H9 (cell line): ENCODE results near the gene TGDS. TPM values are rescaled to one million over a fixed set of nuclear protein-coding genes. Genes with fewer than 3 reads are reported as not detected.

Experiments
- DNase-seq: peaks from one replicate; pipeline ENCODE4 v3.0.0-alpha.2; 2017
- H2AFZ ChIP-seq: one replicate; pipeline ENCODE4 v1.6.1; 2013; ENCODE audit warnings: mild to moderate bottlenecking, low read length, control low read depth, moderate library complexity
- H2AK5ac ChIP-seq: 2 replicates; pipeline ENCODE4 v1.6.1; 2013; ENCODE audit warnings: low read length, control low read depth, mixed read lengths; ENCODE audit not compliant: insufficient read length
- H2BK120ac ChIP-seq: one replicate; pipeline ENCODE4 v1.6.1; 2013; ENCODE audit warnings: low read depth, mild to moderate bottlenecking, low read length, control low read depth, inconsistent platforms; ENCODE audit not compliant: poor library complexity, severe bottlenecking
- H2BK12ac ChIP-seq: 2 replicates; pipeline ENCODE4 v1.6.1; 2013; ENCODE audit warnings: low read length, control low read depth, mixed read lengths, low read depth; ENCODE audit not compliant: insufficient read length
- H2BK15ac ChIP-seq: 2 replicates; pipeline ENCODE4 v1.6.1; 2013; ENCODE audit warnings: low read depth, low read length, control low read depth
- H2BK20ac ChIP-seq: one replicate; pipeline ENCODE4 v1.6.1; 2013; ENCODE audit warnings: low read depth, mild to moderate bottlenecking, low read length, control low read depth, inconsistent platforms; ENCODE audit not compliant: poor library complexity, severe bottlenecking
- H2BK5ac ChIP-seq: 2 replicates; pipeline ENCODE4 v1.6.1; 2013; ENCODE audit warnings: low read length, control low read depth, mixed read lengths; ENCODE audit not compliant: insufficient read length
- H3K14ac ChIP-seq: 2 replicates; pipeline ENCODE4 v1.6.1; 2013; ENCODE audit warnings: low read length, control low read depth; ENCODE audit not compliant: insufficient read depth
- H3K18ac ChIP-seq: 2 replicates; pipeline ENCODE4 v1.6.1; 2013; ENCODE audit warnings: low read depth, mild to moderate bottlenecking, mixed read lengths, low read length, control low read depth; ENCODE audit not compliant: insufficient read length
- H3K23ac ChIP-seq: 2 replicates; pipeline ENCODE4 v1.6.1; 2013; ENCODE audit warnings: low read length, control low read depth, mixed read lengths, low read depth; ENCODE audit not compliant: insufficient read length
- H3K23me2 ChIP-seq: 2 replicates; pipeline ENCODE4 v1.6.1; 2013; ENCODE audit warnings: low read depth, mild to moderate bottlenecking, mixed read lengths, low read length, control low read depth; ENCODE audit not compliant: insufficient read length, poor library complexity, severe bottlenecking
- H3K27ac ChIP-seq: 2 replicates; pipeline ENCODE4 v1.5.1; 2013; ENCODE audit warnings: low read length, control low read depth, mixed read lengths, low read depth; ENCODE audit not compliant: insufficient read length
- H3K27me3 ChIP-seq: 2 replicates; pipeline ENCODE4 v1.6.1; 2013; ENCODE audit warnings: low read length, control low read depth, inconsistent platforms; ENCODE audit not compliant: insufficient read depth
- H3K4ac ChIP-seq: 2 replicates; pipeline ENCODE4 v1.6.1; 2013; ENCODE audit warnings: low read depth, mild to moderate bottlenecking, control low read depth, inconsistent platforms, low read length, moderate library complexity
- H3K4me1 ChIP-seq: 2 replicates; pipeline ENCODE4 v1.6.1; 2013; ENCODE audit warnings: low read length, control low read depth, inconsistent platforms; ENCODE audit not compliant: insufficient read depth
- H3K4me2 ChIP-seq: 2 replicates; pipeline ENCODE4 v1.6.1; 2013; ENCODE audit warnings: low read length, control low read depth, mixed read lengths; ENCODE audit not compliant: insufficient read length, insufficient read depth
- H3K56ac ChIP-seq: 2 replicates; pipeline ENCODE4 v1.6.1; 2013; ENCODE audit warnings: low read depth, mild to moderate bottlenecking, mixed read lengths, low read length, control low read depth; ENCODE audit not compliant: insufficient read length
- H3K79me1 ChIP-seq: 2 replicates; pipeline ENCODE4 v1.6.1; 2013; ENCODE audit warnings: low read depth, mild to moderate bottlenecking, moderate library complexity, low read length, control low read depth, inconsistent platforms; ENCODE audit not compliant: insufficient read depth, poor library complexity, severe bottlenecking
- H3K79me2 ChIP-seq: 2 replicates; pipeline ENCODE4 v1.6.1; 2013; ENCODE audit warnings: low read length, control low read depth, inconsistent platforms; ENCODE audit not compliant: insufficient read depth
- H3K9ac ChIP-seq: 2 replicates; pipeline ENCODE4 v1.6.1; 2013; ENCODE audit warnings: low read length, control low read depth, mixed read lengths; ENCODE audit not compliant: insufficient read length; ENCODE audit errors: extremely low read depth
- H3K9me3 ChIP-seq: one replicate; pipeline ENCODE4 v1.6.1; 2013; ENCODE audit warnings: low read depth, low read length, inconsistent platforms; ENCODE audit not compliant: control insufficient read depth
- H3T11ph ChIP-seq: one replicate; pipeline ENCODE4 v1.6.1; 2013; ENCODE audit warnings: mild to moderate bottlenecking, low read length, control low read depth, inconsistent platforms
- H4K20me1 ChIP-seq: one replicate; pipeline ENCODE4 v1.6.1; 2013; ENCODE audit not compliant: control insufficient read depth, insufficient read length, insufficient read depth
- H4K5ac ChIP-seq: 2 replicates; pipeline ENCODE4 v1.6.1; 2013; ENCODE audit warnings: low read depth, mild to moderate bottlenecking, mixed read lengths, low read length, control low read depth; ENCODE audit not compliant: insufficient read length
- H4K8ac ChIP-seq: replicated peaks from 2 replicates; pipeline ENCODE4 v1.6.1; 2013; ENCODE audit warnings: low read length, control low read depth, mixed read lengths, low read depth; ENCODE audit not compliant: insufficient read length
- H4K91ac ChIP-seq: 2 replicates; pipeline ENCODE4 v1.6.1; 2013; ENCODE audit warnings: low read depth, mild to moderate bottlenecking, moderate library complexity, mixed read lengths, low read length, control low read depth; ENCODE audit not compliant: insufficient read length
- H3K27ac Mint-ChIP-seq, 3 experiments: 2 replicates in 2 of 3; 3 replicates in 1 of 3; pipeline ENCODE4 v1.8.0; 2020 to 2021; ENCODE audit warnings: mixed read lengths in 3 of 3, mild to moderate bottlenecking in 1 of 3, moderate library complexity in 1 of 3
- H3K27me3 Mint-ChIP-seq: 2 replicates; pipeline ENCODE4 v1.8.0; 2021; ENCODE audit warnings: low read depth, mild to moderate bottlenecking, moderate library complexity, mixed read lengths
- H3K36me3 Mint-ChIP-seq, 3 experiments: 2 replicates in 2 of 3; 3 replicates in 1 of 3; pipeline ENCODE4 v1.8.0; 2020 to 2021; ENCODE audit warnings: low read depth in 3 of 3, mixed read lengths in 3 of 3; ENCODE audit not compliant: insufficient read depth in 1 of 3
- H3K4me1 Mint-ChIP-seq, 2 experiments: 2 replicates each; pipeline ENCODE4 v1.8.0; 2020; ENCODE audit warnings: mixed read lengths in 2 of 2
- H3K4me3 Mint-ChIP-seq, 2 experiments: 2 replicates in 1 of 2; 3 replicates in 1 of 2; pipeline ENCODE4 v1.8.0; 2020 to 2021; ENCODE audit warnings: mild to moderate bottlenecking in 2 of 2, mixed read lengths in 2 of 2, moderate library complexity in 1 of 2
- H3K9me3 Mint-ChIP-seq, 2 experiments: 2 replicates in 1 of 2; 3 replicates in 1 of 2; pipeline ENCODE4 v1.8.0; 2020; ENCODE audit warnings: mild to moderate bottlenecking in 2 of 2, mixed read lengths in 2 of 2, moderate library complexity in 1 of 2
- CTCF ChIP-seq: fragments of 200-600 bp; sonication (generic); conservative IDR thresholded peaks from 3 replicates; pipeline ENCODE4 v1.8.0; 2021; ENCODE audit warnings: antibody characterized with exemption, mild to moderate bottlenecking
- WGBS: extraction: QIAGEN DNeasy Blood & Tissue Kit; methylation state at CpG from one replicate; pipeline ENCODE4 v1.1.7; 2013; ENCODE audit warnings: missing lambda C conversion rate, low lambda C conversion rate, mixed read lengths; ENCODE audit not compliant: insufficient read length; ENCODE audit errors: extremely low coverage; 5-methylcytosine and 5-hydroxymethylcytosine counted together
- total RNA-seq: library from RNA; stranded (reverse); gene quantifications from 2 replicates; pipeline ENCODE4 v1.2.1, GENCODE V29; 2021

Gene TGDS
- total RNA-seq, 1 experiment from 2014 or later = 13.9 TPM

GRCh38 chr13:94558716-94559115 is 37.2 kb downstream of the TGDS start:
- Histone ChIP-seq H3K23ac (no peak overlapping the region), H2BK12ac (no peak overlapping the region), H4K5ac (no peak overlapping the region), H3K14ac (no peak overlapping the region), H2BK120ac (no peak overlapping the region), H4K8ac (no peak overlapping the region), H2AK5ac (no peak overlapping the region), H3K9ac (no peak overlapping the region), H3K79me2 (no peaks in the 10 kb centered on the region), H3K56ac (no peak overlapping the region), H2AFZ (no peak overlapping the region), H3K79me1 (no peaks in the 10 kb centered on the region), H3K4me1 (no peaks in the 10 kb centered on the region), H2BK20ac (no peak overlapping the region), H3K4ac (no peak overlapping the region), H2BK15ac (no peak overlapping the region), H3K23me2 (no peaks in the 10 kb centered on the region), H2BK5ac (no peak overlapping the region), H3K9me3 (no peaks in the 10 kb centered on the region), H4K91ac (no peak overlapping the region), H4K20me1 (no peaks in the 10 kb centered on the region), H3K27ac (no peak overlapping the region), H3K4me2 (no peak overlapping the region), H3K27me3 (no peaks in the 10 kb centered on the region), H3T11ph (no peak overlapping the region), H3K18ac (no peak overlapping the region)
- Mint-ChIP-seq H3K4me3 (no peak overlapping the region), H3K27ac (no peak overlapping the region), H3K36me3 (peaks cover 0 to 3% (median 0%) of the 10 kb centered on the region in 3 experiments; a peak in 1 of 7 replicates), H3K27me3 (no peaks in the 10 kb centered on the region; the same call in 1 of the 2 replicates), H3K9me3 (no peaks in the 10 kb centered on the region), H3K4me1 (no peaks in the 10 kb centered on the region)
- no peak for DNase-seq
- TF ChIP-seq CTCF = no peak
- WGBS = no CpG with 5 or more reads among the region's 6 CpGs
